ENCODE results near the gene CALN1. TPM values are rescaled to one million over a fixed set of nuclear protein-coding genes. Genes with fewer than 3 reads are reported as not detected.

The CALN1 gene
- total RNA-seq, 1 experiment from 2014 or later: not detected

DNA sequence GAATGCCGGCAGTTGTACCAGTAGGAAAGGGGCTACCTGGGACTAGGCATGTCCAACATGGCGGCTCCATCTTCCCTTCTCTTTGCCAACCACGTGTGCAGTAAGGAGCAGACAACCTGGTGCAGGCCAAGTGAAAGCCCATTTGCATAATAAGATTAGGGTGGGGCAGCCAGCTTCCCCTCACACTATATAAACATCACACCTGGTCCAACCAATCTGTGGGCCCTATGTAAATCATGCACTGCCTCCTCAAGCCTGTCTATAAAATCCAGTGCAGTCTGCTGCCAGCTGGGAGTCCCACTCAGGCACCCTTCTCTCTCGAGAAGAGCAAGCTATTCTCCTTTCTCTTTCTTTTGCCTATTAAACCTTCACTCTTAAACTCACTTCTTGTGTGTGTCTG lies 429.3 kb downstream of the CALN1 start:
- H3K27ac Mint-ChIP-seq (ENCODE audit: unreplicated experiment): no peak overlapping the region
- Histone ChIP-seq H3K4me3 (ENCODE audit: low read depth, low read length) (no peak overlapping the region), H3K9me3 (no peaks in the 10 kb centered on the region), H3K4me1 (no peaks in the 10 kb centered on the region), H3K36me3 (ENCODE audit: control insufficient read depth, insufficient read depth, low read length) (no peaks in the 10 kb centered on the region), H3K27me3 (replicated peaks; ENCODE audit: control insufficient read depth, insufficient read depth, low read length) (no peaks in the 10 kb centered on the region)
- no peaks in the 10 kb centered on the region for H3K36me3 Mint-ChIP-seq (ENCODE audit: insufficient read depth, unreplicated experiment)
- no peaks in the 10 kb centered on the region for H3K9me3 Mint-ChIP-seq (ENCODE audit: unreplicated experiment)
- no peak overlapping the region for H3K4me3 Mint-ChIP-seq (ENCODE audit: unreplicated experiment)
- ChIA-PET CTCF (no interaction called here), POLR2A (no interaction called here)
- BruUV-seq (replicated peaks): no TSS peak
- TF ChIP-seq, protein P1, sequence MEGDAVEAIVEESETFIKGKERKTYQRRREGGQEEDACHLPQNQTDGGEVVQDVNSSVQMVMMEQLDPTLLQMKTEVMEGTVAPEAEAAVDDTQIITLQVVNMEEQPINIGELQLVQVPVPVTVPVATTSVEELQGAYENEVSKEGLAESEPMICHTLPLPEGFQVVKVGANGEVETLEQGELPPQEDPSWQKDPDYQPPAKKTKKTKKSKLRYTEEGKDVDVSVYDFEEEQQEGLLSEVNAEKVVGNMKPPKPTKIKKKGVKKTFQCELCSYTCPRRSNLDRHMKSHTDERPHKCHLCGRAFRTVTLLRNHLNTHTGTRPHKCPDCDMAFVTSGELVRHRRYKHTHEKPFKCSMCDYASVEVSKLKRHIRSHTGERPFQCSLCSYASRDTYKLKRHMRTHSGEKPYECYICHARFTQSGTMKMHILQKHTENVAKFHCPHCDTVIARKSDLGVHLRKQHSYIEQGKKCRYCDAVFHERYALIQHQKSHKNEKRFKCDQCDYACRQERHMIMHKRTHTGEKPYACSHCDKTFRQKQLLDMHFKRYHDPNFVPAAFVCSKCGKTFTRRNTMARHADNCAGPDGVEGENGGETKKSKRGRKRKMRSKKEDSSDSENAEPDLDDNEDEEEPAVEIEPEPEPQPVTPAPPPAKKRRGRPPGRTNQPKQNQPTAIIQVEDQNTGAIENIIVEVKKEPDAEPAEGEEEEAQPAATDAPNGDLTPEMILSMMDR (IDR thresholded peaks at IDR 0.05; ENCODE audit: insufficient read depth in 1 of 2, low read depth in 1 of 2, low read length in 1 of 2, severe bottlenecking in 1 of 2, unreplicated experiment in 1 of 2): no peak
- no peak for DNase-seq
- no peaks in the 10 kb centered on the region for H3K27me3 Mint-ChIP-seq (ENCODE audit: insufficient read depth, unreplicated experiment)
- H3K4me1 Mint-ChIP-seq (ENCODE audit: low read depth, unreplicated experiment): no peaks in the 10 kb centered on the region
- intact Hi-C loops (cut with micrococcal nuclease; ENCODE audit: unreplicated experiment): no loop called here

DNA sequence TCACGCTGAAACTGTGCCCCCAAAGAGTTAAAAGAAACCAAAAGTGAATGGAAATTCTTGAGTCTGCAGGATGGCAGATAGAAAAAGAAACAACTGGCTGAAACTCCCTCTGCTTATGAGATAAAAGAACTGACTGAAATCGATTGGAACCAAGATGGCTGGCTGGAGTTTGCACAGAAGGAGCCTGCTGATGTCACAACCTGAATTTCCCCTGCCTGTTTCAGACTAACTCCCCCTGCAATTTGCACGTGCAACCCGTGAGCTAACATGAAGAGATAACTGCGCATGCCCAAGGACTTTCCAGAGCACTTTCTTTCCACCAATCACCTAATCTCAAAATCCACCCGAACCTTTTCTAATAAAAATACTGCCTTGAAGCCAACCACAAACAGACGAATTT lies 435.5 kb downstream of the CALN1 start:
- ChIA-PET POLR2A (no interaction called here), CTCF (no interaction called here)
- Histone ChIP-seq H3K4me3 (ENCODE audit: low read depth, low read length) (no peak overlapping the region), H3K4me1 (no peaks in the 10 kb centered on the region), H3K27me3 (replicated peaks; ENCODE audit: control insufficient read depth, insufficient read depth, low read length) (no peaks in the 10 kb centered on the region), H3K9me3 (no peaks in the 10 kb centered on the region), H3K36me3 (ENCODE audit: control insufficient read depth, insufficient read depth, low read length) (no peaks in the 10 kb centered on the region)
- TF ChIP-seq, protein P1 (IDR thresholded peaks at IDR 0.05; ENCODE audit: insufficient read depth in 1 of 2, low read depth in 1 of 2, low read length in 1 of 2, severe bottlenecking in 1 of 2, unreplicated experiment in 1 of 2): no peak
- Mint-ChIP-seq H3K36me3 (ENCODE audit: insufficient read depth, unreplicated experiment) (no peaks in the 10 kb centered on the region), H3K4me3 (ENCODE audit: unreplicated experiment) (no peak overlapping the region), H3K27ac (ENCODE audit: unreplicated experiment) (no peak overlapping the region), H3K4me1 (ENCODE audit: low read depth, unreplicated experiment) (no peaks in the 10 kb centered on the region), H3K9me3 (ENCODE audit: unreplicated experiment) (no peaks in the 10 kb centered on the region), H3K27me3 (ENCODE audit: insufficient read depth, unreplicated experiment) (no peaks in the 10 kb centered on the region)
- intact Hi-C loops (cut with micrococcal nuclease; ENCODE audit: unreplicated experiment): no loop called here
- no TSS peak for BruUV-seq (replicated peaks)
- no peak for DNase-seq

DNA sequence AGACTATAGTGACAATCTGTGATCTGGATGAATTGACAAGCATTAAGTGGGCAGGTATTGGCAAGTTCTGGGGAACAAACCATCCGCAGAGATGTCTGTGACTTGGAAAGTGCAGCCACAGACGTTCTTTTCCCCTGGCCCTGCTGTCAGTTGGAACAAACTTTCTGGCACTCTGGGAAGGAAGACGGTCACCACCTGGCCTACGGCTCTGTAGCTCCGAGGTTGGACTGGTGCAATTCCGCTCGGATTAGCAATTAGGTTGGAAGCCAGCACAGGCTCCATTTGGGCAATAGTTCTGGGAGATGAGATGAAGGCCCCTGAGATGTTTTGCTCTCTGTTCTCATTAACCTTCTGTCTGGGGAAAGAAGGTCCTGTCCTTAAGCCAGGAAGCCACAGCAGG lies 437.5 kb downstream of the CALN1 start:
- Mint-ChIP-seq H3K36me3 (ENCODE audit: insufficient read depth, unreplicated experiment) (no peaks in the 10 kb centered on the region), H3K9me3 (ENCODE audit: unreplicated experiment) (peaks cover 5% of the 10 kb centered on the region), H3K4me3 (ENCODE audit: unreplicated experiment) (no peak overlapping the region), H3K4me1 (ENCODE audit: low read depth, unreplicated experiment) (no peaks in the 10 kb centered on the region), H3K27me3 (ENCODE audit: insufficient read depth, unreplicated experiment) (peaks cover 3% of the 10 kb centered on the region), H3K27ac (ENCODE audit: unreplicated experiment) (no peak overlapping the region)
- intact Hi-C loops (cut with micrococcal nuclease; ENCODE audit: unreplicated experiment): no loop called here
- Histone ChIP-seq H3K27me3 (replicated peaks; ENCODE audit: control insufficient read depth, insufficient read depth, low read length) (no peaks in the 10 kb centered on the region), H3K4me3 (ENCODE audit: low read depth, low read length) (no peak overlapping the region), H3K36me3 (ENCODE audit: control insufficient read depth, insufficient read depth, low read length) (no peaks in the 10 kb centered on the region), H3K4me1 (no peaks in the 10 kb centered on the region), H3K9me3 (no peaks in the 10 kb centered on the region)
- TF ChIP-seq, protein P1 (IDR thresholded peaks at IDR 0.05; ENCODE audit: insufficient read depth in 1 of 2, low read depth in 1 of 2, low read length in 1 of 2, severe bottlenecking in 1 of 2, unreplicated experiment in 1 of 2): no peak
- ChIA-PET POLR2A (no interaction called here), CTCF (no interaction called here)
- no peak for DNase-seq
- BruUV-seq (replicated peaks): no TSS peak

All from Caco-2 (cell line).